GM12878 (cell line): Measurements from ENCODE around the gene PRR12. TPM values are rescaled to one million over a fixed set of nuclear protein-coding genes. Genes with fewer than 3 reads are reported as not detected.

ENCODE experiments used
- ATAC-seq: fragments of 200-7000 bp; cut with Tn5 transposase; 3 replicates; pipeline ENCODE4 v1.9.1; 2020; ENCODE audit warnings: mild to moderate bottlenecking, moderate library complexity
- BruUV-seq: library from RNA; stranded (reverse); fragments of 400-500 nt; replicated peaks from 2 replicates; lab custom pipeline; 2021; lab: Mats Ljungman, UMichigan
- CTCF ChIA-PET: fragments of 300-600 bp; sonication (Branson Sonifier 250); formaldehyde crosslinking; extraction: SDS; loops from one replicate; lab custom pipeline; 2021; ENCODE audit warnings: inconsistent platforms; lab: Yijun Ruan, JAX
- POLR2A ChIA-PET: fragments of 350-600 bp; formaldehyde crosslinking; extraction: SDS; loops from one replicate; lab custom pipeline; 2021; ENCODE audit warnings: inconsistent platforms; lab: Charles Lee
- RAD21 ChIA-PET: fragments of 300-600 bp; sonication (Branson Sonifier 250); formaldehyde crosslinking; loops from one replicate; lab custom pipeline; 2023; ENCODE audit warnings: antibody characterized with exemption; ENCODE audit not compliant: unreplicated experiment; lab: Charles Lee
- SMC1A ChIA-PET: fragments of 300-600 bp; sonication (Branson Sonifier 250); formaldehyde crosslinking; loops from one replicate; lab custom pipeline; 2023; ENCODE audit not compliant: unreplicated experiment, uncharacterized antibody; lab: Charles Lee
- DNase-seq: peaks from one replicate; pipeline ENCODE4 v3.0.0-alpha.2; 2011; ENCODE audit warnings: low read depth, low spot score
- FAIRE-seq: peaks from 3 replicates; lab custom pipeline; 2011; peaks lifted over from hg19 to GRCh38; lab: Jason Lieb, UNC
- H2AFZ ChIP-seq: 2 replicates; pipeline ENCODE4 v1.6.0; 2011; ENCODE audit warnings: low read depth, low read length, control low read depth; ENCODE audit not compliant: control insufficient read depth
- H3K27ac ChIP-seq: 2 replicates; pipeline ENCODE4 v1.5.1; 2011; ENCODE audit warnings: control low read depth; ENCODE audit not compliant: control insufficient read depth, insufficient read depth
- H3K27me3 ChIP-seq, 2 experiments: replicated peaks in 1 of 2; 2 replicates each; pipeline versions ENCODE4 v1.6.0 to v1.6.1; 2011; ENCODE audit warnings: low read length in 1 of 2; ENCODE audit not compliant: control insufficient read depth in 2 of 2, insufficient read depth in 2 of 2
- H3K36me3 ChIP-seq, 2 experiments: 2 replicates each; pipeline ENCODE4 v1.5.1; 2011; ENCODE audit warnings: low read length in 1 of 2; ENCODE audit not compliant: control insufficient read depth in 2 of 2, insufficient read depth in 2 of 2
- H3K4me1 ChIP-seq: 2 replicates; pipeline ENCODE4 v1.6.1; 2011; ENCODE audit warnings: mild to moderate bottlenecking, low read length, moderate library complexity, mixed read lengths; ENCODE audit not compliant: control insufficient read depth, insufficient read depth
- H3K4me2 ChIP-seq: 2 replicates; pipeline ENCODE4 v1.6.0; 2011; ENCODE audit warnings: control low read depth; ENCODE audit not compliant: control insufficient read depth, insufficient read depth
- H3K4me3 ChIP-seq: fragments of 200-600 bp; sonication (generic); 2 replicates; pipeline ENCODE4 v1.5.1; 2016
- H3K79me2 ChIP-seq: 2 replicates; pipeline ENCODE4 v1.6.0; 2011; ENCODE audit warnings: low read length; ENCODE audit not compliant: control insufficient read depth, insufficient read depth
- H3K9ac ChIP-seq: 2 replicates; pipeline ENCODE4 v1.8.0; 2011; ENCODE audit warnings: low read length, control low read depth, mixed read lengths; ENCODE audit not compliant: control insufficient read depth, insufficient read depth
- H3K9me3 ChIP-seq: replicated peaks from 3 replicates; pipeline ENCODE4 v1.5.1; 2011; ENCODE audit warnings: mild to moderate bottlenecking, low read length; ENCODE audit not compliant: control insufficient read depth, insufficient read depth
- H4K20me1 ChIP-seq: 2 replicates; pipeline ENCODE4 v1.6.0; 2011; ENCODE audit not compliant: control insufficient read depth, insufficient read depth
- CHD4 ChIP-seq: fragments of 200-600 bp; sonication (generic); IDR thresholded peaks from 2 replicates; pipeline ENCODE4 v1.6.1; 2016; ENCODE audit warnings: mild to moderate bottlenecking
- E4F1 ChIP-seq: fragments of 450-650 bp; IDR thresholded peaks from 2 replicates; pipeline ENCODE4 v1.6.1; 2018; ENCODE audit warnings: borderline replicate concordance, mild to moderate bottlenecking; ENCODE audit not compliant: partially characterized antibody
- ESRRA ChIP-seq: IDR thresholded peaks from 2 replicates; pipeline ENCODE4 v1.6.1; 2012; ENCODE audit warnings: mild to moderate bottlenecking, low read length, improper control_type of control experiment
- ETV6 ChIP-seq, 2 experiments: fragments of 450-650 bp in 1 of 2; IDR thresholded peaks in 1 of 2; conservative IDR thresholded peaks in 1 of 2; 2 replicates each; pipeline ENCODE4 v1.6.1; 2014; ENCODE audit warnings: antibody characterized with exemption in 1 of 2, borderline replicate concordance in 1 of 2, low read depth in 1 of 2, mild to moderate bottlenecking in 1 of 2, moderate library complexity in 1 of 2
- POLR2AphosphoS5 ChIP-seq: IDR thresholded peaks from 2 replicates; pipeline ENCODE4 v1.6.1; 2011; ENCODE audit warnings: mild to moderate bottlenecking, low read length, inconsistent platforms
- RAD21 ChIP-seq: IDR thresholded peaks from 2 replicates; pipeline ENCODE4 v1.6.1; 2011; ENCODE audit warnings: mild to moderate bottlenecking, low read depth, low read length, moderate library complexity; ENCODE audit not compliant: insufficient read depth
- SMAD1 ChIP-seq: fragments of 450-650 bp; IDR thresholded peaks from 2 replicates; pipeline ENCODE4 v1.6.1; 2018; ENCODE audit warnings: mild to moderate bottlenecking, low read depth; ENCODE audit not compliant: partially characterized antibody
- STAT1 ChIP-seq: fragments of 450-650 bp; conservative IDR thresholded peaks from 2 replicates; pipeline ENCODE4 v1.6.1; 2014; ENCODE audit warnings: antibody characterized with exemption, mild to moderate bottlenecking
- ZNF592 ChIP-seq: fragments of 450-650 bp; IDR thresholded peaks from 2 replicates; pipeline ENCODE4 v1.6.1; 2017; ENCODE audit warnings: mild to moderate bottlenecking, moderate library complexity
- WGBS: methylation state at CpG from one replicate; pipeline ENCODE4 v1.1.6; 2016; ENCODE audit warnings: low lambda C conversion rate; ENCODE audit not compliant: insufficient replicate concordance, insufficient coverage; ENCODE audit errors: missing lambda C conversion rate; 5-methylcytosine and 5-hydroxymethylcytosine counted together
- in situ Hi-C: fragments of 300-500 bp; cut with MboI; formaldehyde crosslinking; loops from 9 replicates; pipeline ENCODE4 v1.14.3; 2018; ENCODE audit warnings: mixed read lengths
- intact Hi-C: fragments of 100-400 bp; cut with micrococcal nuclease; formaldehyde crosslinking; loops from one replicate; pipeline ENCODE4 v1.14.2; 2022; ENCODE audit not compliant: unreplicated experiment
- polyA plus RNA-seq, 11 experiments: library from polyadenylated mRNA; depleted of rRNA in 4 of 11; unstranded in 6 of 11; stranded (reverse) in 5 of 11; fragments of >200 nt; fragmentation: Nextera tagmentation in 4 of 11; fragmentation: Illumina TruSeq in 1 of 11; extraction: Ambion mirVana in 4 of 11; extraction: Trizol in 1 of 11; gene quantifications; 1 replicate in 1 of 11; 2 replicates in 10 of 11; pipeline versions ENCODE4 v1.2.1 to v1.2.3, GENCODE V29; 2011 to 2016; ENCODE audit warnings: inconsistent platforms in 2 of 11, missing spikeins in 2 of 11, low read depth in 1 of 11
- total RNA-seq, 4 experiments: library from RNA; depleted of rRNA in 3 of 4; stranded (reverse); fragments of >200 nt in 3 of 4; fragmentation: Illumina TruSeq in 1 of 4; extraction: Trizol in 1 of 4; gene quantifications; 2 replicates each; pipeline versions ENCODE4 v1.2.1 to v1.2.3, GENCODE V29; 2013 to 2021
- TF ChIP-seq, protein P1 (sequence below): IDR thresholded peaks from 2 replicates; pipeline ENCODE4 v1.6.1; 2011; ENCODE audit warnings: borderline replicate concordance, low read depth, mild to moderate bottlenecking, moderate library complexity, low read length; ENCODE audit not compliant: insufficient read depth, poor library complexity, severe bottlenecking

The PRR12 gene
- total and polyA plus RNA-seq, 10 of the 15 experiments (the other 5 are each of a cell fraction or from before 2014, with no cell fraction given) = 0.02 to 25.3 (median 1.6) TPM

DNA sequence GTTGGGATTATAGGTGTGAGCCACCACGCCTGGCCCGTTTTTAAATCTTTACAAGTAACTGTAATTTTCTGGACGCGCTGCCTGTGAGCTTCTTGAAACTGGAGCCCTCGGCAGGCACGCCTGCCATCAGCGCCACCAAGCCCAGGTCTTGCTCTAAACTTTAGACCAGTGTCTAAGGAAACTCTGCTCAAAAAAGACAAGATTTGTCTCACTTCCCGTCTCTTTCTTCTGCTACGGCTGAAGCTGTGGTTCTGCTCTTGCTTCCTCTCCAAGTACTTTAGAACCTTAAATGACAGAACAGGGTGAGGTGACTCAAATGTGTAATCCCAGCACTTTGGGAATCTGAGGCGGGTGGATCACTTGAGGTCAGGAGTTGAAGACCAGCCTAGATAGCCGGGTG, 38.2 kb upstream of the PRR12 start:
- no peak for TF ChIP-seq SMAD1
- no peak for TF ChIP-seq ZNF592
- no peak for TF ChIP-seq ETV6 (conservative IDR thresholded peaks at IDR 0.05 in 1 of 2, IDR thresholded peaks at IDR 0.05 in 1 of 2; ENCODE audit: borderline replicate concordance in 1 of 2, low read depth in 1 of 2)
- TF ChIP-seq, protein P1, sequence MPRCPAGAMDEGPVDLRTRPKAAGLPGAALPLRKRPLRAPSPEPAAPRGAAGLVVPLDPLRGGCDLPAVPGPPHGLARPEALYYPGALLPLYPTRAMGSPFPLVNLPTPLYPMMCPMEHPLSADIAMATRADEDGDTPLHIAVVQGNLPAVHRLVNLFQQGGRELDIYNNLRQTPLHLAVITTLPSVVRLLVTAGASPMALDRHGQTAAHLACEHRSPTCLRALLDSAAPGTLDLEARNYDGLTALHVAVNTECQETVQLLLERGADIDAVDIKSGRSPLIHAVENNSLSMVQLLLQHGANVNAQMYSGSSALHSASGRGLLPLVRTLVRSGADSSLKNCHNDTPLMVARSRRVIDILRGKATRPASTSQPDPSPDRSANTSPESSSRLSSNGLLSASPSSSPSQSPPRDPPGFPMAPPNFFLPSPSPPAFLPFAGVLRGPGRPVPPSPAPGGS = no peak
- no peak for TF ChIP-seq E4F1
- no peak for TF ChIP-seq POLR2AphosphoS5
- TF ChIP-seq ESRRA = no peak
- no peak for TF ChIP-seq RAD21
- no peak for TF ChIP-seq STAT1
- no peak for TF ChIP-seq CHD4
- TF ChIP-seq, all 136 proteins: peak for 0
- Histone ChIP-seq H3K27me3 (no peaks in the 10 kb centered on the region), H2AFZ (no peak overlapping the region), H3K4me1 (no peaks in the 10 kb centered on the region), H3K9me3 (no peaks in the 10 kb centered on the region), H3K9ac (no peak overlapping the region), H4K20me1 (no peaks in the 10 kb centered on the region), H3K27ac (no peak overlapping the region), H3K4me3 (no peak overlapping the region), H3K36me3 (peaks cover 7 to 18% of the 10 kb centered on the region in 2 experiments), H3K4me2 (no peak overlapping the region), H3K79me2 (no peaks in the 10 kb centered on the region)
- POLR2A ChIA-PET = interaction anchor here (1.0 kb wide), 1 partner anchor 17 kb away, joined by 3 read pairs; no protein-coding TSS in a partner anchor
- CTCF ChIA-PET = interaction anchor here (1.8 kb wide), 1 partner anchor 17 kb away, joined by 4 read pairs; no protein-coding TSS in a partner anchor
- FAIRE-seq (no peak), DNase-seq (no peak), ATAC-seq (no peak)
- SMC1A ChIA-PET = no interaction called here
- in situ Hi-C loops = no loop called here
- intact Hi-C loops = no loop called here
- WGBS = 84% methylated on average over 10 of the region's 11 CpGs
- no TSS peak for BruUV-seq
- RAD21 ChIA-PET = no interaction called here
